ENCODE measurements around the gene KLHL21.
"Not testable (repeated sequence)": the region's sequence is repeated elsewhere in the genome, so short reads cannot be mapped to it uniquely, and the experiment has no call there.

KLHL21 gene

GRCh38 chr1:6637770-6638169 is 35.1 kb upstream of the KLHL21 start:
- no peak overlapping the region for H3K4me3 ChIP-seq (replicated peaks in 1 of 2; ENCODE audit: low read depth in 2 of 2, low read length in 2 of 2)
- no peak for DNase-seq (ENCODE audit: low read depth in 2 of 2)
- TF ChIP-seq CTCF (IDR thresholded peaks at IDR 0.05; ENCODE audit: low read depth, low read length) = no peak

DNA sequence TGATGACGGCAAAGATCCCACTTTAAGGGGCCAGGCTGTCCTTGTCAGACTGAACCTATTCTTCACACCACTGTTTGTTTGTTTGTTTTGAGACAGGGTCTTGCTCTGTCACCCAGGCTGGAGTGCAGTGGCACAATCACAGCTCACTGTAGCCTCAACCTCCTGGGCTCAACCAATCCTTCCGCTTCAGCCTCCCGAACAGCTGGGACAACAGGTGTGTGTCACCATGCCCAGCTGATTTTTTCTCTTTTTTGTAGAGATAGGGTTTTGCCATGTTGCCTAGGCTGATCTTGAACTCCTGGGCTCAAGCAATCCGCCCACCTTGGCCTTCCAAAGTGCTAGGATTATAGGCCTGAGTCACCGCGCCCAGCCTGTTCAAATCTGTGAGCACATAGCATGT is 34.1 kb upstream of the KLHL21 start:
- H3K4me3 ChIP-seq (replicated peaks in 1 of 2; ENCODE audit: low read depth in 2 of 2, low read length in 2 of 2); DNase-seq (ENCODE audit: low read depth in 2 of 2): not testable (repeated sequence)

GRCh38 chr1:6635910-6636760 is 33.5 kb upstream of the KLHL21 start:
- DNase-seq (ENCODE audit: low read depth in 2 of 2) = peak in 1 of 2 donors; percentile 15
- TF ChIP-seq CTCF (IDR thresholded peaks at IDR 0.05; ENCODE audit: low read depth, low read length) = no peak
- H3K4me3 ChIP-seq (replicated peaks in 1 of 2; ENCODE audit: low read depth in 2 of 2, low read length in 2 of 2) = no peak overlapping the region

DNA sequence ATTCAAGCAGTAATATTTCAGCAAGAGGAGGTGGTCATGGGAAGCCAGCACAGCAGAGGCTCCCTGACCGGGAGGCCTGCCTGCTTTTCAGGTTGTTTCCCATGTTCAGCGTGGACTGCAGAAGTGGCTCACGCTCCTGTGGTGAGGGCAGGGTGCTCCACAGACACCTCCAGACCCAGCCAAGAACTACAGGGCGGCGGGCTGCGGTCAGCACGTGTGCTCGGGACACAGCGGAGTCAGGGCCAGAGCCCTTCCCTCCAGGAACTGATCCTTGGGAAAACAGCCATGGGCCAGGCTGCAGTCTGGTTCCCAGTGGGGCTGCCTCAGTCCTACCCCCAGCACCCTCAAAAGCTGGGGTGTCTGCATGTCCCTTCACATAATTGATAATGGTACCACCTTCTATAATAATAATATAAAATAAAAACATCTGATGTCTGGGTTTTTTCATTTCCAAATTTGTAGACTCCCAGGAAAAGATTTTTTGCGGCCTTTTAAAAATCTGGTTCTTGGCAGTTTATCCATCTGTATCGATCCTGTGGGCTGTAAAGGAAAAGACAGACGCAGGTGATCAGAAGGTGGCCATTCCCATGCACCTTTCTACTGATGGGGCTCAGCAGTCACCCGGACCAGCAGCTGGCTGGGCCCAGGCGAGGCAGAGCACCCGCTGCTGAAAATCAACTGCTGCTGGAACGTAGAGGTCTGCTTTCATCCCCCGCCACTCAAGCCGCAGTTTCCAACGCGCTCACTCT is 32.7 kb upstream of the KLHL21 start:
- no peak overlapping the region for H3K4me3 ChIP-seq (replicated peaks in 1 of 2; ENCODE audit: low read depth in 2 of 2, low read length in 2 of 2)
- TF ChIP-seq CTCF (IDR thresholded peaks at IDR 0.05; ENCODE audit: low read depth, low read length) = no peak

GRCh38 chr1:6634371-6635052 is 31.8 kb upstream of the KLHL21 start:
- no peak overlapping the region for H3K4me3 ChIP-seq (replicated peaks in 1 of 2; ENCODE audit: low read depth in 2 of 2, low read length in 2 of 2)
- peak; percentile 55 for TF ChIP-seq CTCF (IDR thresholded peaks at IDR 0.05; ENCODE audit: low read depth, low read length)
- DNase-seq (ENCODE audit: low read depth in 2 of 2) = peak; percentile 37 to 57

More for the DNA sequence above, 32.7 kb upstream of the KLHL21 start:
- DNase-seq (ENCODE audit: low read depth in 2 of 2) = no peak

GRCh38 chr1:6632588-6633514 is 30.2 kb upstream of the KLHL21 start:
- DNase-seq (ENCODE audit: low read depth in 2 of 2) = no peak
- no peak overlapping the region for H3K4me3 ChIP-seq (replicated peaks in 1 of 2; ENCODE audit: low read depth in 2 of 2, low read length in 2 of 2)
- no peak for TF ChIP-seq CTCF (IDR thresholded peaks at IDR 0.05; ENCODE audit: low read depth, low read length)

All from cardiac fibroblast (primary cell).